ENCODE data around the gene NSG1.

Gene NSG1

GRCh38 chr4:4355302-4355701, 31.6 kb upstream of the NSG1 start:
- no peak overlapping the region for H3K4me3 ChIP-seq (ENCODE audit: low read length, poor library complexity, severe bottlenecking)
- H3K9ac ChIP-seq (ENCODE audit: low read depth, low read length, poor library complexity, severe bottlenecking) = no peak overlapping the region

GRCh38 chr4:4356106-4357041, 30.5 kb upstream of the NSG1 start:
- TF ChIP-seq EZH2phosphoT487 (IDR thresholded peaks at IDR 0.05; ENCODE audit: borderline replicate concordance) = no peak
- no peak for TF ChIP-seq CTCF (conservative IDR thresholded peaks at IDR 0.05; ENCODE audit: low read length)
- Histone ChIP-seq H3K4me2 (ENCODE audit: low read depth, low read length, poor library complexity, severe bottlenecking) (no peak overlapping the region), H3F3A (ENCODE audit: low read depth) (no peaks in the 10 kb centered on the region), H3K4me1 (ENCODE audit: insufficient read depth, low read length, poor library complexity, severe bottlenecking) (no peaks in the 10 kb centered on the region), H3K79me2 (ENCODE audit: insufficient read depth, low read length) (no peaks in the 10 kb centered on the region), H3K9me2 (replicated peaks; ENCODE audit: low read depth, low read length) (no peaks in the 10 kb centered on the region), H3K4me3 (ENCODE audit: low read length, poor library complexity, severe bottlenecking) (no peak overlapping the region), H3K9me3 (ENCODE audit: insufficient read depth, low read depth, low read length) (no peaks in the 10 kb centered on the region), H3K36me3 (ENCODE audit: insufficient read depth, low read length) (no peaks in the 10 kb centered on the region), H4K20me1 (ENCODE audit: insufficient read depth, low read length, poor library complexity, severe bottlenecking) (no peaks in the 10 kb centered on the region), H3K9ac (ENCODE audit: low read depth, low read length, poor library complexity, severe bottlenecking) (no peak overlapping the region), H2AFZ (ENCODE audit: low read length) (no peak overlapping the region), H3K27me3 (ENCODE audit: insufficient read depth, low read length, poor library complexity, severe bottlenecking) (no peaks in the 10 kb centered on the region)

More at GRCh38 chr4:4355302-4355701, 31.6 kb upstream of the NSG1 start:
- no peaks in the 10 kb centered on the region for H3K4me1 ChIP-seq (ENCODE audit: insufficient read depth, low read length, poor library complexity, severe bottlenecking)
- no peaks in the 10 kb centered on the region for H3F3A ChIP-seq (ENCODE audit: low read depth)
- H3K36me3 ChIP-seq (ENCODE audit: insufficient read depth, low read length) = no peaks in the 10 kb centered on the region; the same call in 1 of the 2 replicates
- no peaks in the 10 kb centered on the region for H3K79me2 ChIP-seq (ENCODE audit: insufficient read depth, low read length)
- TF ChIP-seq CTCF (conservative IDR thresholded peaks at IDR 0.05; ENCODE audit: low read length) (no peak), EZH2phosphoT487 (IDR thresholded peaks at IDR 0.05; ENCODE audit: borderline replicate concordance) (no peak)
- H4K20me1 ChIP-seq (ENCODE audit: insufficient read depth, low read length, poor library complexity, severe bottlenecking) = no peaks in the 10 kb centered on the region
- no peak overlapping the region for H2AFZ ChIP-seq (ENCODE audit: low read length)
- peaks cover under 1% of the 10 kb centered on the region; the same call in 1 of the 2 replicates for H3K9me3 ChIP-seq (ENCODE audit: insufficient read depth, low read depth, low read length)
- no peaks in the 10 kb centered on the region for H3K9me2 ChIP-seq (replicated peaks; ENCODE audit: low read depth, low read length)
- H3K27me3 ChIP-seq (ENCODE audit: insufficient read depth, low read length, poor library complexity, severe bottlenecking) = no peaks in the 10 kb centered on the region
- no peak overlapping the region for H3K4me2 ChIP-seq (ENCODE audit: low read depth, low read length, poor library complexity, severe bottlenecking)

- Histone ChIP-seq H3K4me3 (ENCODE audit: low read length, poor library complexity, severe bottlenecking) (no peak overlapping the region), H3K9me3 (ENCODE audit: insufficient read depth, low read depth, low read length) (no peaks in the 10 kb centered on the region; the same call in 1 of the 2 replicates), H3K4me2 (ENCODE audit: low read depth, low read length, poor library complexity, severe bottlenecking) (no peak overlapping the region), H3K36me3 (ENCODE audit: insufficient read depth, low read length) (no peaks in the 10 kb centered on the region), H3F3A (ENCODE audit: low read depth) (no peaks in the 10 kb centered on the region), H3K4me1 (ENCODE audit: insufficient read depth, low read length, poor library complexity, severe bottlenecking) (no peaks in the 10 kb centered on the region), H3K9ac (ENCODE audit: low read depth, low read length, poor library complexity, severe bottlenecking) (no peak overlapping the region), H3K9me2 (replicated peaks; ENCODE audit: low read depth, low read length) (no peaks in the 10 kb centered on the region), H3K79me2 (ENCODE audit: insufficient read depth, low read length) (no peaks in the 10 kb centered on the region), H2AFZ (ENCODE audit: low read length) (no peak overlapping the region), H4K20me1 (ENCODE audit: insufficient read depth, low read length, poor library complexity, severe bottlenecking) (no peaks in the 10 kb centered on the region), H3K27me3 (ENCODE audit: insufficient read depth, low read length, poor library complexity, severe bottlenecking) (no peaks in the 10 kb centered on the region)
- TF ChIP-seq EZH2phosphoT487 (IDR thresholded peaks at IDR 0.05; ENCODE audit: borderline replicate concordance) (no peak), CTCF (conservative IDR thresholded peaks at IDR 0.05; ENCODE audit: low read length) (peak; percentile 42)
Measured at GRCh38 chr4:4358093-4358854, 28.6 kb upstream of the NSG1 start.
